Endothelial cell of umbilical vein (primary cell): ENCODE measurements around the gene CCDC121. TPM values are rescaled to one million over a fixed set of nuclear protein-coding genes. Genes with fewer than 3 reads are reported as not detected.

Experiments used
- BruUV-seq: library from RNA; stranded (reverse); fragments of 400-500 nt; replicated peaks from 2 replicates; lab custom pipeline; 2021; lab: Mats Ljungman, UMichigan
- CTCF ChIA-PET: fragments of 300-600, 350-600 bp; sonication (Branson Sonifier 250); formaldehyde crosslinking; loops from one replicate; lab custom pipeline; 2021; ENCODE audit warnings: antibody characterized with exemption, inconsistent platforms; lab: Charles Lee
- POLR2A ChIA-PET: fragments of 300-600, 350-600 bp; sonication (Branson Sonifier 250); formaldehyde crosslinking; loops from one replicate; lab custom pipeline; 2021; ENCODE audit warnings: antibody characterized with exemption, inconsistent platforms; lab: Charles Lee
- DNase-seq: peaks from one replicate; pipeline ENCODE4 v3.0.0-alpha.2; 2011; ENCODE audit warnings: low read depth, low spot score
- FAIRE-seq: peaks from 2 replicates; lab custom pipeline; 2011; peaks lifted over from hg19 to GRCh38; lab: Jason Lieb, UNC
- H2AFZ ChIP-seq: 2 replicates; pipeline ENCODE4 v1.6.0; 2012; ENCODE audit warnings: low read depth, low read length, control low read depth, inconsistent platforms
- H3K27ac ChIP-seq: 2 replicates; pipeline ENCODE4 v1.5.1; 2011; ENCODE audit warnings: low read depth, mild to moderate bottlenecking, control low read depth, low read length, moderate library complexity; ENCODE audit not compliant: insufficient read depth
- H3K27me3 ChIP-seq, 2 experiments: 2 replicates each; pipeline versions ENCODE4 v1.6.0 to v1.6.1; 2011; ENCODE audit warnings: low read length in 2 of 2, mixed read lengths in 1 of 2; ENCODE audit not compliant: control insufficient read depth in 2 of 2, insufficient read depth in 2 of 2
- H3K36me3 ChIP-seq, 2 experiments: 2 replicates in 1 of 2; 3 replicates in 1 of 2; pipeline ENCODE4 v1.5.1; 2011; ENCODE audit warnings: low read length in 2 of 2, mild to moderate bottlenecking in 1 of 2, moderate library complexity in 1 of 2; ENCODE audit not compliant: control insufficient read depth in 2 of 2, insufficient read depth in 2 of 2; ENCODE audit errors: extremely low read depth in 1 of 2
- H3K4me1 ChIP-seq: 3 replicates; pipeline ENCODE4 v1.5.1; 2011; ENCODE audit warnings: mild to moderate bottlenecking, low read length; ENCODE audit not compliant: control insufficient read depth, insufficient read depth; ENCODE audit errors: extremely low read depth
- H3K4me2 ChIP-seq: 2 replicates; pipeline ENCODE4 v1.6.1; 2011; ENCODE audit warnings: low read length, control low read depth, mixed read lengths; ENCODE audit not compliant: insufficient read depth
- H3K4me3 ChIP-seq, 3 experiments: fragments of 200-600 bp in 1 of 3; sonication (generic), shearing (Covaris generic) in 1 of 3; replicated peaks in 1 of 3; 2 replicates each; pipeline ENCODE4 v1.5.1; 2011 to 2016; ENCODE audit warnings: control low read depth in 3 of 3, low read length in 3 of 3, mild to moderate bottlenecking in 2 of 3, inconsistent platforms in 1 of 3, low read depth in 1 of 3, moderate library complexity in 1 of 3; ENCODE audit not compliant: insufficient read depth in 1 of 3
- H3K79me2 ChIP-seq: 2 replicates; pipeline ENCODE4 v1.6.0; 2012; ENCODE audit warnings: low read length, inconsistent platforms; ENCODE audit not compliant: control insufficient read depth, insufficient read depth
- H3K9ac ChIP-seq: replicated peaks from 2 replicates; pipeline ENCODE3; 2011; ENCODE audit warnings: low read length, control low read depth; ENCODE audit not compliant: insufficient read depth; ENCODE audit errors: extremely low read depth
- H3K9me1 ChIP-seq: replicated peaks from 3 replicates; pipeline ENCODE4 v1.6.0; 2011; ENCODE audit warnings: mild to moderate bottlenecking, low read length; ENCODE audit not compliant: control insufficient read depth, insufficient read depth; ENCODE audit errors: extremely low read depth
- H3K9me3 ChIP-seq: replicated peaks from 2 replicates; pipeline ENCODE4 v1.5.1; 2012; ENCODE audit warnings: low read length, inconsistent platforms; ENCODE audit not compliant: control insufficient read depth, insufficient read depth
- H4K20me1 ChIP-seq: replicated peaks from 2 replicates; pipeline ENCODE3; 2011; ENCODE audit warnings: mild to moderate bottlenecking, low read length; ENCODE audit not compliant: control insufficient read depth, insufficient read depth; ENCODE audit errors: extremely low read depth
- FOS ChIP-seq: IDR thresholded peaks from 2 replicates; pipeline ENCODE4 v1.6.1; 2011; ENCODE audit warnings: mild to moderate bottlenecking, low read length, moderate library complexity, borderline replicate concordance; ENCODE audit not compliant: insufficient read depth
- GATA2 ChIP-seq: IDR thresholded peaks from 2 replicates; pipeline ENCODE4 v1.7.0; 2011; ENCODE audit warnings: low read depth, mild to moderate bottlenecking, moderate library complexity, mixed read lengths, low read length; ENCODE audit not compliant: insufficient read length, insufficient read depth
- POLR2A ChIP-seq: IDR thresholded peaks from 2 replicates; pipeline ENCODE4 v1.6.1; 2012; ENCODE audit warnings: low read depth, mild to moderate bottlenecking, control low read depth, low read length
- POLR2AphosphoS5 ChIP-seq: IDR thresholded peaks from 2 replicates; pipeline ENCODE4 v1.6.1; 2012; ENCODE audit warnings: low read depth, mild to moderate bottlenecking, control low read depth, low read length, moderate library complexity; ENCODE audit not compliant: insufficient read depth
- dilution Hi-C: fragments of 300-500 bp; cut with MboI; formaldehyde crosslinking; loops from one replicate; pipeline ENCODE4 v1.15.0; 2019; ENCODE audit warnings: low sequenced_read_pairs; ENCODE audit not compliant: extremely low pct_ligation_motif_present
- intact Hi-C: fragments of 100-400 bp; cut with micrococcal nuclease; formaldehyde crosslinking; loops from one replicate; pipeline ENCODE4 v1.10.0; 2022
- polyA plus RNA-seq, 4 experiments: library from polyadenylated mRNA; depleted of rRNA in 3 of 4; stranded (reverse) in 3 of 4; unstranded in 1 of 4; fragments of >200 nt; gene quantifications; 2 replicates each; pipeline versions ENCODE4 v1.2.1 to v1.2.3, GENCODE V29; 2011 to 2012; ENCODE audit warnings: missing spikeins in 1 of 4
- total RNA-seq: library from RNA; stranded (reverse); gene quantifications from 2 replicates; pipeline ENCODE4 v1.2.3, GENCODE V29; 2021
- TF ChIP-seq, protein P1 (sequence below): IDR thresholded peaks from 2 replicates; pipeline ENCODE4 v1.6.1; 2011; ENCODE audit not compliant: insufficient read depth, insufficient read length

Gene CCDC121
- total and polyA plus RNA-seq, 2 donors (not counting 3 experiments of a cell fraction or from before 2014, with no cell fraction given), result 0.92 to 3.3 TPM

DNA sequence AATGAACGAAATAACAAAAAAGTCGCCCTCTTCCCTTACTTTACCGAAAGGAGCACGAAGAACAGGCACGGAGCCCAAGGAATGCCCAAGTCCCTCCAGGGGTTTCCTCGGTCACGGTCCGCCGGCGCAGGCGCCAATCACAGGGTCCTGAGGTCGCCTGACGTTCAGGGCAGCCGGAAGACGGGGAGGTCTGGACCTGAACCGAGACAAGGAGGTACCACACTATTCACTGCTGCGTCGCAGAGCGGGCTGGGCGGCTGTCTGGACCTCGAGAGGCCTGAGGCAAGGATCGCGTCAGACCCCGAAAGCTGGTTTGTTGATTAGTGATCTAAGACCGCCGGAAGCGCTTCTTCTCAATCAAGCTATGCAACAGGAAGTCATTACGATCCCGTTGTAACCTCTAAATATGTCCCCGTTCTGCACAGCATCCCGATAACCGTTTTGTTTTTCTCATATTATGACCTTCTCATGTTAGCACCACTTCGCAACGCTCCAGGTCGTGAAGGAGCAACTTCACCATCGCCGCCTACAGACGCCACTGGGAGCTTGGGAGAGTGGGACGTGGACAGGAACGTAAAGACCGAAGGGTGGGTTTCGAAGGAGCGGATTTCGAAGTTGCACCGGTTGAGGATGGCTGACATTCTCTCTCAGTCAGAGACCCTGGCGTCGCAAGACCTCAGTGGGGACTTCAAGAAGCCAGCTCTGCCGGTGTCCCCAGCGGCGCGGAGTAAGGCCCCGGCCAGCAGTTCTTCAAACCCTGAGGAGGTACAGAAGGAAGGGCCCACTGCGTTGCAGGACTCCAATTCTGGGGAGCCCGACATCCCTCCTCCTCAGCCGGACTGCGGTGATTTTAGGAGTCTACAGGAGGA lies 34.7 kb upstream of the CCDC121 start, which contains the start of the genes SLC4A1AP and SUPT7L:
Gene SLC4A1AP, plus strand, starts transcription at position 605 of the 869 bp plus-strand sequence. Its CDS starts 26 bp downstream, at position 631.
Gene SUPT7L, minus strand, starts transcription at position 330 of the 869 bp plus-strand sequence. CDS start 1,422 bp downstream, outside the sequence.
- TF ChIP-seq POLR2AphosphoS5 (peak; percentile 74), POLR2A (peak; percentile 67), GATA2 (peak; percentile 26), FOS (no peak)
- TF ChIP-seq, protein P1, sequence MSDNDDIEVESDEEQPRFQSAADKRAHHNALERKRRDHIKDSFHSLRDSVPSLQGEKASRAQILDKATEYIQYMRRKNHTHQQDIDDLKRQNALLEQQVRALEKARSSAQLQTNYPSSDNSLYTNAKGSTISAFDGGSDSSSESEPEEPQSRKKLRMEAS, result no peak
- dilution Hi-C loops, result no loop called here
- H3K9me3 ChIP-seq, result no peaks in the 10 kb centered on the region
- POLR2A ChIA-PET, result interaction anchor here (1.2 kb wide), 1 partner anchor 20 kb away, joined by 6 read pairs; no protein-coding TSS in a partner anchor
- peaks cover 37% of the 10 kb centered on the region for H3K4me1 ChIP-seq
- peak within 1 kb of the TSS; percentile 73 for H3K27ac ChIP-seq
- H3K4me2 ChIP-seq, result peak within 1 kb of the TSS; percentile 84
- no peaks in the 10 kb centered on the region for H3K27me3 ChIP-seq
- CTCF ChIA-PET, result interaction anchor here (0.9 to 7.3 kb wide), 4 partner anchors 15 to 255 kb away, joined by 3 to 74 read pairs (median 3); no protein-coding TSS in a partner anchor
- peak within 1 kb of the TSS; percentile 94 for H3K9ac ChIP-seq
- peak within 1 kb of the TSS; percentile 78 for H2AFZ ChIP-seq
- H3K9me1 ChIP-seq, result no peaks in the 10 kb centered on the region
- H3K79me2 ChIP-seq, result peaks cover 27% of the 10 kb centered on the region
- intact Hi-C loops, result loop anchor here (1.0 kb wide), 2 partner anchors 34 to 255 kb away; partner anchors contain the start of genes CCDC121 and GPN1
- BruUV-seq, result TSS peak; percentile 71
- peak within 1 kb of the TSS; percentile 71 to 98 (median 84) for H3K4me3 ChIP-seq
- H4K20me1 ChIP-seq, result no peaks in the 10 kb centered on the region
- peak; percentile 92 for DNase-seq
- peak; percentile 89 for FAIRE-seq
- peaks cover 7 to 11% of the 10 kb centered on the region in 2 experiments for H3K36me3 ChIP-seq
